Kidney epithelial cell (primary cell): ENCODE data around the gene CD48. TPM values are rescaled to one million over a fixed set of nuclear protein-coding genes. Genes with fewer than 3 reads are reported as not detected.

Experiments
- DNase-seq: peaks from one replicate; pipeline ENCODE4 v3.0.0-alpha.2; 2010; ENCODE audit warnings: low read depth
- H3K27me3 ChIP-seq: 2 replicates; pipeline ENCODE4 v1.6.0; 2011; ENCODE audit warnings: low read length; ENCODE audit not compliant: control insufficient read depth, insufficient read depth
- H3K36me3 ChIP-seq: 2 replicates; pipeline ENCODE4 v1.5.1; 2011; ENCODE audit warnings: low read length; ENCODE audit not compliant: control insufficient read depth, insufficient read depth
- H3K4me3 ChIP-seq: 2 replicates; pipeline ENCODE4 v1.5.1; 2011; ENCODE audit warnings: low read depth, mild to moderate bottlenecking, control low read depth, low read length
- total RNA-seq: library from RNA; depleted of rRNA; stranded (reverse); fragments of >200 nt; gene quantifications from 2 replicates; pipeline ENCODE4 v1.2.3, GENCODE V29; 2015
- TF ChIP-seq, protein P1 (sequence below): IDR thresholded peaks from 2 replicates; pipeline ENCODE4 v1.5.1; 2011; ENCODE audit warnings: mild to moderate bottlenecking, moderate library complexity, low read length, control low read depth, inconsistent platforms; ENCODE audit not compliant: insufficient read depth, poor library complexity, severe bottlenecking

Gene CD48
- total RNA-seq, 1 donor from 2014 or later: not detected

DNA sequence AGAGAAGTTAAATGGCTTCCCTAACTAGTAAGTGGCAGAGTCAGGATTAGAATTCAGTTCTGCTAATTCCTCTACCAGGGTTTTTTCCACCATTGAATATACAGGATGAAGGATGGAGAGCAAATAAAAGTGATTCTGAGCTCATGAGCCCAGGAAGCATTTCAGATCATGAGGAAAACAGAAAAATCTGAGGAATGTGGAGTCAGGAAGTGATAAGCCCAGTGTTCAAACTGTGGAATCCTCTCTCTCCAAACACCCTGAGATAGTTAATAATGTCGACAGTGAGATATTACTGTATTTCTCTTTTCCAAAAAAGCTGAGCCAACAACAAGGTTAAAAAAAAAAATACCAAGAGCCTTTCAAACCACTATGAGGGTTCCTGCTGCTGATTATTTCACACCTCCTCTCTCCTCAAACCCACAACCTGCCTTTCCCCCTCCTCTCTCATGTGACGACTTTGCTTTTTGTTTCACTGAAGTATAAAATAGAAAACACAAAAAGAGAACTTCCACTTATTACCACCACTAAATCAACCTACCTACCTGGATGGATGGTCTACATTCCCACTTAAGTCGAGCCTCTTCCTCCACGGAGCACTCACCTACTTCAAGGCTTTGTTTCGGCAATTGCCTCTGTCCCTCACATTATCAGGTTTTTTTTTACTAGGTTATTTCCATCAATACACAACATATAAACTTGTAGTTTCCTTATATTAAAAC, 73.6 kb downstream of the CD48 start:
- H3K27me3 ChIP-seq: no peaks in the 10 kb centered on the region
- TF ChIP-seq, protein P1, sequence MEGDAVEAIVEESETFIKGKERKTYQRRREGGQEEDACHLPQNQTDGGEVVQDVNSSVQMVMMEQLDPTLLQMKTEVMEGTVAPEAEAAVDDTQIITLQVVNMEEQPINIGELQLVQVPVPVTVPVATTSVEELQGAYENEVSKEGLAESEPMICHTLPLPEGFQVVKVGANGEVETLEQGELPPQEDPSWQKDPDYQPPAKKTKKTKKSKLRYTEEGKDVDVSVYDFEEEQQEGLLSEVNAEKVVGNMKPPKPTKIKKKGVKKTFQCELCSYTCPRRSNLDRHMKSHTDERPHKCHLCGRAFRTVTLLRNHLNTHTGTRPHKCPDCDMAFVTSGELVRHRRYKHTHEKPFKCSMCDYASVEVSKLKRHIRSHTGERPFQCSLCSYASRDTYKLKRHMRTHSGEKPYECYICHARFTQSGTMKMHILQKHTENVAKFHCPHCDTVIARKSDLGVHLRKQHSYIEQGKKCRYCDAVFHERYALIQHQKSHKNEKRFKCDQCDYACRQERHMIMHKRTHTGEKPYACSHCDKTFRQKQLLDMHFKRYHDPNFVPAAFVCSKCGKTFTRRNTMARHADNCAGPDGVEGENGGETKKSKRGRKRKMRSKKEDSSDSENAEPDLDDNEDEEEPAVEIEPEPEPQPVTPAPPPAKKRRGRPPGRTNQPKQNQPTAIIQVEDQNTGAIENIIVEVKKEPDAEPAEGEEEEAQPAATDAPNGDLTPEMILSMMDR: no peak
- DNase-seq: no peak

DNA sequence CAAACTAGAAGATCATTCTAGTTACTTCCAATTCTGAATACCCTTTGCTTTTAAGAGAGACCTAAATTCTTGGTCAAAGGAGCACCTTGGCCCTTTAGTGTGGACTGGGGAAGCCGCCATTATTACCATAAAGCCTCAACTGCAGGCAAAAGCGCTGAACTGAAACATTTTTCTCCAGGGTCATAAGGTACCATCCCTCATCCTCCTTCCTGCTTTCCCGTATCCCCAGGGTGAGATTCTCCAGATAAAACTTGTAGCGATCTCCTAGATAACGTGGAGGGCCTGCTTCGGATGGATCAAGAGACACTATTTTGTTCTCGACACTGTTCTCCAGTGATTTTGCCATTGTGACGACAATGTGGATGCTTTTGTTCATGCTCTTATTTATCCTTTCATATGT, 74.6 kb downstream of the CD48 start:
- Histone ChIP-seq H3K36me3 (no peaks in the 10 kb centered on the region), H3K4me3 (no peak overlapping the region), H3K27me3 (no peaks in the 10 kb centered on the region)
- TF ChIP-seq, protein P1: no peak
- no peak for DNase-seq

More for the DNA sequence above, 73.6 kb downstream of the CD48 start:
- no peak overlapping the region for H3K4me3 ChIP-seq
- H3K36me3 ChIP-seq: no peaks in the 10 kb centered on the region

DNA sequence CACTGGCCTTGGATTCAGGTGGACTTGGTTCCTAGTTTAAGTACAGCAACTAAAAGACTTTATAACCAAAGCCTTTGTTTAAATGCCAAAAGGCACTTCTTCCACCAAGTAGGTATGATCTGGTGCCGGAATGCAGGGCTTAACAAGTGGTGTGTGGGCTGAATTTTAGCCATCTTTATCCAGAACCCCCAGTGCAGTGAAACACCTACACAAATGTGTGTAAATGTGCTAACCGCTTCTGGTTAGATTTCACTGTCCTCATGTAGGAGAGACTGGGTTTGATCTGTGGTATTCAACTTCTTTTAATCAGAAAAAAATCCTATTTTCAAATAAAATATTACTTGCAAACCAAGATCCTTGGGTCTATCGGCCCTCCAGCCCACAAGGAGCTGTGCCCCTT, 75.1 kb downstream of the CD48 start:
- H3K27me3 ChIP-seq: no peaks in the 10 kb centered on the region
- TF ChIP-seq, protein P1: no peak
- no peaks in the 10 kb centered on the region for H3K36me3 ChIP-seq
- H3K4me3 ChIP-seq: no peak overlapping the region
- DNase-seq: no peak

DNA sequence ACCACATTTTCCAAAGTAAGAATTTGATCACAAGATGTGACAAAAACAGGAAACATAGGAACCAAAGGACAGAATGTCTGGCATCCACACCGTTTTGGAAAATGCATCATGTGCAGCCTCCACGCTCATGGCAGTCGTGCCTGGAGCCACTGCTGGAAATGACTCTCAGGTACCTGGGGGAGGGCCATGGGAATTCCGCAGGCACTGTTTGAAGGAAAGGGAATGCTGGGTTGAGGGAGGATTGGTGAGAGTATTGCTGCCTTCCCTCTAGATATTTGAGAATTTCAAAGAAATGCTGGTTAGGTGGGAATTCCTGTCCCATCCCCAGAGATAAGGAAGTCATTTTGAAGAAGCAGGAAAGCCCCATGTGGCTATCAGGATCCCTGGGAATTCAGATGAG, 75.5 kb downstream of the CD48 start:
- Histone ChIP-seq H3K36me3 (no peaks in the 10 kb centered on the region), H3K27me3 (no peaks in the 10 kb centered on the region), H3K4me3 (no peak overlapping the region)
- no peak for DNase-seq
- TF ChIP-seq, protein P1: no peak

DNA sequence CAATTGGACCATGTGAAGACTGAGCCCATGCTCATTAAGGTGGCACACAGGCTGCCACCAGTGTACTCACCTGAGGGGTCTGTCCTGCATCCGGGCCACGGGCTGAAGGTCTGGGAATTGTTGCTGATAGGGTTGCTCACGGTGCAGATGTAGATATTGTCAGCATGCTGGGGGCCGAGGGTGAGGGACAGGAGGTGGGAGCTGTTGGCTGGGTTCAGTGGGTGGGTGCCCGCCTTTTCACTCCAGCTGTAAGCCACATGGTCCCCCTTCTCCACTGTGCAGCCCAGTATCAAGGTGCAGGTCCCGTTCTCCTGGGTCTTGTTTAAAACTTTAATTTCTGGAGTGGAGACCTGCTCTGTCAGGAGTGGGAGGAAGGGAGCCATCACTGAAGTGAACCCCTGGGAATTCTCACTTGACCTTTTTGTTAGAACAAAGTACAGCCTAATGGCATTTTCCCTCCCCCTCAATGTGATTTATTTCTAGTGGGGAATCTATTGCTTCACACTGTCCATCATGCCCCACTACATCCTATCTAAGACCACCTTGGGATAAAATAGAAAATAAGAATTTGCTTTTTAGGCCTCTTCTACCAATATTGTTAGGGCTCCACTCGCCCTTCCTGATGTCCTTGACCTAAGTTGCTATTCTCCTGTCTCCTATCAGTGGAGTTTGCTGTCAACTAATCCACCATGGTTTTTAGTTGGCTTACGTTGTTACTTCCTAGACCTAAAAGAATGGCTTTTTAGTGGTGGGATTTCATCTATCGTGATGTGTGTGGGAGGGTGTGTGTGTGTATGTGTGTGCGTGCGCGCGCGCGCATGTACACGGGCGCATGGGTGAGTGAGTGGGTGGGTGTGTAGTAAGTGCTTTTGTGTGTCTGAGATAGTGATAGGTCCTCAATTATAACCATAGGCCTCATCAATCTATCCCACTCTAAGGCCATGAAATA, 76.8 kb downstream of the CD48 start:
- DNase-seq: no peak
- no peaks in the 10 kb centered on the region for H3K27me3 ChIP-seq
- TF ChIP-seq, protein P1: no peak
- H3K4me3 ChIP-seq: no peak overlapping the region
- no peaks in the 10 kb centered on the region for H3K36me3 ChIP-seq
